Measurements from ENCODE around the gene NAV2.

Gene NAV2

GRCh38 chr11:20137637-20138036, 425.0 kb downstream of the NAV2 start:
- no peak for DNase-seq

GRCh38 chr11:20138707-20139106, 426.1 kb downstream of the NAV2 start:
- DNase-seq, result no peak

GRCh38 chr11:20154381-20154780, 441.7 kb downstream of the NAV2 start:
- DNase-seq, result no peak

GRCh38 chr11:20155683-20156279, 443.1 kb downstream of the NAV2 start:
- no peak for DNase-seq

GRCh38 chr11:20156280-20156875, 443.7 kb downstream of the NAV2 start:
- DNase-seq, result no peak

GRCh38 chr11:20156876-20157613, 444.4 kb downstream of the NAV2 start:
- no peak for DNase-seq

GRCh38 chr11:20157728-20158127, 445.1 kb downstream of the NAV2 start:
- no peak for DNase-seq

- DNase-seq, result no peak
Measured at GRCh38 chr11:20158597-20159257, 446.1 kb downstream of the NAV2 start.

GRCh38 chr11:20159466-20160381, 447.1 kb downstream of the NAV2 start:
- DNase-seq, result no peak

GRCh38 chr11:20160425-20161229, 448.0 kb downstream of the NAV2 start, which contains the start of gene DBX1:
Gene DBX1 (minus strand): TSS chr11:20160475. CDS start chr11:20160324, 151 bp downstream.
- DNase-seq, result no peak

- no peak for DNase-seq
Measured at GRCh38 chr11:20161230-20161918, 448.7 kb downstream of the NAV2 start.

GRCh38 chr11:20161923-20162744, 449.5 kb downstream of the NAV2 start:
- DNase-seq, result no peak

- no peak for DNase-seq
Measured at GRCh38 chr11:20162824-20163782, 450.5 kb downstream of the NAV2 start.

- DNase-seq, result no peak
Measured at GRCh38 chr11:20163783-20164481, 451.3 kb downstream of the NAV2 start.

Data from NCI-H524 treated with DMSO at 0.1 percent for 48 hours (cell line).